HEK293 (cell line): ENCODE measurements around the gene BICRAL.

ENCODE experiments used
- BCL11A ChIP-seq: fragments of 450-650 bp; formaldehyde crosslinking; IDR thresholded peaks from 2 replicates; pipeline ENCODE4 v1.5.1; 2016; ENCODE audit warnings: low read depth, missing biosample characterization, missing genetic modification characterization
- BCL11B ChIP-seq: fragments of 450-650 bp; formaldehyde crosslinking; IDR thresholded peaks from 2 replicates; pipeline ENCODE4 v1.5.1; 2016; ENCODE audit warnings: low read depth, missing biosample characterization, missing genetic modification characterization
- GLI2 ChIP-seq: fragments of 450-650 bp; formaldehyde crosslinking; IDR thresholded peaks from 2 replicates; pipeline ENCODE4; 2017; ENCODE audit warnings: missing biosample characterization, missing genetic modification characterization, low read depth, borderline replicate concordance
- GLIS2 ChIP-seq: fragments of 450-650 bp; formaldehyde crosslinking; IDR thresholded peaks from 2 replicates; pipeline ENCODE4 v1.5.1; 2016; ENCODE audit warnings: missing biosample characterization, missing genetic modification characterization
- KLF16 ChIP-seq: fragments of 450-650 bp; formaldehyde crosslinking; IDR thresholded peaks from 2 replicates; pipeline ENCODE4 v1.5.1; 2017; ENCODE audit warnings: missing biosample characterization, missing genetic modification characterization
- KLF7 ChIP-seq: fragments of 450-650 bp; formaldehyde crosslinking; IDR thresholded peaks from 2 replicates; pipeline ENCODE4 v1.5.1; 2016; ENCODE audit warnings: missing biosample characterization, missing genetic modification characterization, borderline replicate concordance
- KLF9 ChIP-seq: fragments of 450-650 bp; formaldehyde crosslinking; IDR thresholded peaks from 2 replicates; pipeline ENCODE4 v1.5.1; 2016; ENCODE audit warnings: missing biosample characterization, missing genetic modification characterization, low read depth
- MZF1 ChIP-seq: fragments of 450-650 bp; formaldehyde crosslinking; IDR thresholded peaks from 2 replicates; pipeline ENCODE4 v1.5.1; 2017; ENCODE audit warnings: missing biosample characterization, missing genetic modification characterization, borderline replicate concordance
- SP2 ChIP-seq: fragments of 450-650 bp; formaldehyde crosslinking; IDR thresholded peaks from 2 replicates; pipeline ENCODE4 v1.5.1; 2016; ENCODE audit warnings: missing biosample characterization, missing genetic modification characterization
- TRIM28 ChIP-seq: IDR thresholded peaks from 2 replicates; pipeline ENCODE4 v1.6.1; 2011; ENCODE audit warnings: low read length, control low read depth, borderline replicate concordance
- ZBTB10 ChIP-seq: fragments of 450-650 bp; formaldehyde crosslinking; IDR thresholded peaks from 2 replicates; pipeline ENCODE4 v1.5.1; 2016; ENCODE audit warnings: missing biosample characterization, missing genetic modification characterization
- ZBTB26 ChIP-seq: fragments of 450-650 bp; formaldehyde crosslinking; optimal IDR thresholded peaks from 2 replicates; pipeline ENCODE3; 2016; ENCODE audit warnings: missing biosample characterization, mild to moderate bottlenecking, missing genetic modification characterization
- ZBTB48 ChIP-seq: fragments of 450-650 bp; formaldehyde crosslinking; IDR thresholded peaks from 2 replicates; pipeline ENCODE4 v1.5.1; 2016; ENCODE audit warnings: missing biosample characterization, missing genetic modification characterization
- ZFP69B ChIP-seq: fragments of 450-650 bp; formaldehyde crosslinking; IDR thresholded peaks from 2 replicates; pipeline ENCODE4 v1.5.1; 2016; ENCODE audit warnings: missing biosample characterization, missing genetic modification characterization
- ZNF335 ChIP-seq: fragments of 450-650 bp; formaldehyde crosslinking; conservative IDR thresholded peaks from 2 replicates; pipeline ENCODE4 v1.5.1; 2016; ENCODE audit warnings: missing biosample characterization, missing genetic modification characterization
- ZNF341 ChIP-seq: fragments of 450-650 bp; formaldehyde crosslinking; IDR thresholded peaks from 2 replicates; pipeline ENCODE4; 2016; ENCODE audit warnings: low read depth, missing biosample characterization, missing genetic modification characterization
- ZNF391 ChIP-seq: fragments of 450-650 bp; formaldehyde crosslinking; IDR thresholded peaks from 2 replicates; pipeline ENCODE4 v1.5.1; 2016; ENCODE audit warnings: low read depth, missing biosample characterization, missing genetic modification characterization, borderline replicate concordance
- ZNF488 ChIP-seq: fragments of 450-650 bp; formaldehyde crosslinking; IDR thresholded peaks from 2 replicates; pipeline ENCODE4 v1.5.1; 2016; ENCODE audit warnings: missing biosample characterization, missing genetic modification characterization
- ZNF501 ChIP-seq: fragments of 450-650 bp; formaldehyde crosslinking; IDR thresholded peaks from 2 replicates; pipeline ENCODE4 v1.5.1; 2016; ENCODE audit warnings: missing biosample characterization, missing genetic modification characterization
- ZNF518A ChIP-seq: fragments of 450-650 bp; formaldehyde crosslinking; conservative IDR thresholded peaks from 2 replicates; pipeline ENCODE4 v1.5.1; 2016; ENCODE audit warnings: low read depth, missing biosample characterization, missing genetic modification characterization
- ZNF544 ChIP-seq: fragments of 450-650 bp; formaldehyde crosslinking; IDR thresholded peaks from 2 replicates; pipeline ENCODE4 v1.5.0; 2017; ENCODE audit warnings: missing biosample characterization, missing genetic modification characterization
- ZNF580 ChIP-seq: fragments of 450-650 bp; formaldehyde crosslinking; IDR thresholded peaks from 2 replicates; pipeline ENCODE4 v1.5.1; 2016; ENCODE audit warnings: missing biosample characterization, missing genetic modification characterization
- ZNF600 ChIP-seq: fragments of 450-650 bp; formaldehyde crosslinking; IDR thresholded peaks from 2 replicates; pipeline ENCODE4 v1.5.1; 2016; ENCODE audit warnings: missing biosample characterization, missing genetic modification characterization
- ZNF624 ChIP-seq: fragments of 450-650 bp; formaldehyde crosslinking; IDR thresholded peaks from 2 replicates; pipeline ENCODE4 v1.5.1; 2017; ENCODE audit warnings: missing biosample characterization, missing genetic modification characterization
- ZNF629 ChIP-seq: fragments of 450-650 bp; formaldehyde crosslinking; IDR thresholded peaks from 2 replicates; pipeline ENCODE4 v1.5.1; 2017; ENCODE audit warnings: missing biosample characterization, missing genetic modification characterization
- ZNF660 ChIP-seq: fragments of 450-650 bp; IDR thresholded peaks from 2 replicates; pipeline ENCODE4 v1.5.1; 2018; ENCODE audit warnings: missing biosample characterization, mild to moderate bottlenecking, missing genetic modification characterization
- ZNF830 ChIP-seq: fragments of 450-650 bp; IDR thresholded peaks from 2 replicates; pipeline ENCODE4 v1.5.0; 2018; ENCODE audit warnings: missing biosample characterization, missing genetic modification characterization, low read depth, mild to moderate bottlenecking, moderate library complexity
- ZNF843 ChIP-seq: fragments of 450-650 bp; formaldehyde crosslinking; IDR thresholded peaks from 2 replicates; pipeline ENCODE4 v1.5.1; 2016; ENCODE audit warnings: missing biosample characterization, missing genetic modification characterization
- ZSCAN23 ChIP-seq: fragments of 450-650 bp; formaldehyde crosslinking; IDR thresholded peaks from 2 replicates; pipeline ENCODE4 v1.5.1; 2016; ENCODE audit warnings: missing biosample characterization, missing genetic modification characterization
- ZXDB ChIP-seq: fragments of 450-650 bp; formaldehyde crosslinking; IDR thresholded peaks from 2 replicates; pipeline ENCODE4 v1.5.1; 2016; ENCODE audit warnings: missing biosample characterization, missing genetic modification characterization

The BICRAL gene

GRCh38 chr6:42879372-42880239, 97.8 kb downstream of the BICRAL start, which contains the start of gene RPL7L1 (continued):
- TF ChIP-seq KLF7 (tag by site-specific recombination) (peak; percentile 62; the same call in 1 of the 2 replicates), ZNF488 (tag by site-specific recombination) (no peak), ZBTB48 (tag by site-specific recombination) (no peak), GLI2 (tag by site-specific recombination) (no peak), ZNF341 (tag by site-specific recombination) (peak; percentile 89), ZNF544 (tag by site-specific recombination) (no peak), ZNF624 (tag by site-specific recombination) (no peak), KLF16 (tag by site-specific recombination) (peak; percentile 35; the same call in 1 of the 2 replicates), ZBTB26 (tag by site-specific recombination) (peak; percentile 28), ZSCAN23 (0 out of 2 replicates have a peak, but pooled peaks have one; percentile 41), GLIS2 (tag by site-specific recombination) (no peak), ZBTB10 (0 out of 2 replicates have a peak, but pooled peaks have one; percentile 31), BCL11B (tag by site-specific recombination) (no peak), MZF1 (tag by site-specific recombination) (peak; percentile 14; the same call in 1 of the 2 replicates), ZNF518A (tag by site-specific recombination) (peak; percentile 85), TRIM28 (peak; percentile 89), ZNF391 (tag by site-specific recombination) (0 out of 2 replicates have a peak, but pooled peaks have one; percentile 20), BCL11A (tag by site-specific recombination) (no peak), ZNF600 (tag by site-specific recombination) (peak; percentile 52; the same call in 1 of the 2 replicates), ZNF629 (tag by site-specific recombination) (peak; percentile 82), ZNF501 (tag by site-specific recombination) (peak; percentile 72), SP2 (tag by site-specific recombination) (peak; percentile 53), ZNF660 (tag by site-specific recombination) (peak; percentile 88), ZNF843 (tag by site-specific recombination) (peak; percentile 33; the same call in 1 of the 2 replicates), ZFP69B (tag by site-specific recombination) (peak; percentile 67; the same call in 1 of the 2 replicates), KLF9 (tag by site-specific recombination) (peak; percentile 1; the same call in 1 of the 2 replicates), ZNF335 (tag by site-specific recombination) (peak; percentile 99), ZNF580 (0 out of 2 replicates have a peak, but pooled peaks have one; percentile 10), ZNF830 (tag by site-specific recombination) (no peak), ZXDB (peak; percentile 90)
